OCI-LY3 (cell line): Measurements from ENCODE around the gene GRK1.

Source experiments
- CTCF ChIP-seq: fragments of 200-600, 300-600 bp; sonication (generic); IDR thresholded peaks from 2 replicates; pipeline ENCODE4 v1.5.1; 2014; ENCODE audit warnings: antibody characterized with exemption, low read length, low read depth
- EZH2phosphoT487 ChIP-seq: fragments of 200-600 bp; shearing (Covaris generic); IDR thresholded peaks from 2 replicates; pipeline ENCODE4 v1.6.1; 2018; ENCODE audit warnings: antibody characterized with exemption, mixed run types, low read depth

- no peak for TF ChIP-seq CTCF
- TF ChIP-seq EZH2phosphoT487, result no peak
Measured at GRCh38 chr13:113735194-113735593, 68.2 kb downstream of the GRK1 start.
